Gastrocnemius medialis (tissue), 4 donors: Measurements from ENCODE around the gene CDCA4. TPM values are rescaled to one million over a fixed set of nuclear protein-coding genes. Genes with fewer than 3 reads are reported as not detected.

ENCODE experiments used
- ATAC-seq, 2 donors: fragments of 150-250 bp; one replicate each; pipeline ENCODE4 v1.9.1; 2016
- DNase-seq, 2 donors: peaks; one replicate each; pipeline ENCODE4 v3.0.0-alpha.2; 2019
- H3K27ac ChIP-seq, 4 donors: fragments of 200-600 bp; sonication (generic); 1 replicate in 1 of 4; 2 replicates in 3 of 4; pipeline ENCODE4 v1.5.1; 2016 to 2018; ENCODE audit warnings: mild to moderate bottlenecking in 2 of 4, moderate library complexity in 1 of 4
- H3K27me3 ChIP-seq, 3 donors: fragments of 200-600 bp; sonication (generic) in 2 of 3; 1 replicate in 1 of 3; 2 replicates in 2 of 3; pipeline versions ENCODE4 v1.5.1 to v1.6.0; 2016 to 2019; ENCODE audit warnings: mild to moderate bottlenecking in 1 of 3, moderate library complexity in 1 of 3
- H3K36me3 ChIP-seq, 2 donors: fragments of 200-600 bp; sonication (generic) in 1 of 2; one replicate each; pipeline ENCODE4 v1.5.1; 2017 to 2018
- H3K4me1 ChIP-seq, 2 donors: fragments of 200-600 bp; sonication (generic) in 1 of 2; one replicate each; pipeline ENCODE4 v1.5.1; 2016 to 2017; ENCODE audit warnings: mild to moderate bottlenecking in 2 of 2
- H3K4me3 ChIP-seq, 4 donors: fragments of 200-600 bp; sonication (generic) in 3 of 4; 1 replicate in 1 of 4; 2 replicates in 3 of 4; pipeline ENCODE4 v1.5.1; 2016 to 2019; ENCODE audit warnings: mild to moderate bottlenecking in 2 of 4
- H3K9me3 ChIP-seq, 3 donors: fragments of 200-600 bp; sonication (generic) in 2 of 3; 1 replicate in 1 of 3; 2 replicates in 2 of 3; pipeline ENCODE4 v1.5.1; 2016 to 2019
- POLR2A ChIP-seq, 2 donors: fragments of 450-650 bp; IDR thresholded peaks; one replicate each; pipeline ENCODE4 v1.6.1; 2017; ENCODE audit warnings: antibody characterized with exemption in 2 of 2, mild to moderate bottlenecking in 2 of 2, moderate library complexity in 2 of 2
- in situ Hi-C, 4 donors: fragments of 200-750 bp; cut with MboI; loops; one replicate each; pipeline versions ENCODE4 v1.15.0 to v1.8.0; 2017; ENCODE audit warnings: low sequenced_read_pairs in 4 of 4
- intact Hi-C: fragments of 100-400 bp; cut with DNase I; formaldehyde crosslinking; loops from one replicate; pipeline ENCODE4 v1.15.1; 2023; ENCODE audit warnings: low total_unique reads
- total RNA-seq, 4 donors: library from RNA; depleted of rRNA; stranded (reverse); fragments of >200 nt; gene quantifications; one replicate each; pipeline versions ENCODE4 v1.1.0 to v1.2.3, GENCODE V29; 2016
- TF ChIP-seq, protein P1 (sequence below), 5 experiments: fragments of 450-650 bp in 3 of 5; fragments of 200-600 bp in 2 of 5; sonication (generic) in 2 of 5; IDR thresholded peaks in 4 of 5; conservative IDR thresholded peaks in 1 of 5; 1 replicate in 4 of 5; 2 replicates in 1 of 5; pipeline ENCODE4 v1.5.1; 2016 to 2019; ENCODE audit warnings: antibody characterized with exemption in 5 of 5, mild to moderate bottlenecking in 3 of 5, moderate library complexity in 3 of 5

The CDCA4 gene
- total RNA-seq, 4 donors from 2014 or later = 0.71 to 2.2 (median 1.8) TPM

- no peak overlapping the region for H3K4me3 ChIP-seq
- no peaks in the 10 kb centered on the region for H3K36me3 ChIP-seq
- DNase-seq (no peak), ATAC-seq (no peak)
- in situ Hi-C loops (no loop called here), intact Hi-C loops (no loop called here)
- H3K4me1 ChIP-seq = peaks cover 4 to 11% of the 10 kb centered on the region in 2 donors
- H3K9me3 ChIP-seq = no peaks in the 10 kb centered on the region
- peak overlapping the region in 1 of 4 donors; percentile 42 for H3K27ac ChIP-seq
- no peaks in the 10 kb centered on the region for H3K27me3 ChIP-seq
- TF ChIP-seq, protein P1, sequence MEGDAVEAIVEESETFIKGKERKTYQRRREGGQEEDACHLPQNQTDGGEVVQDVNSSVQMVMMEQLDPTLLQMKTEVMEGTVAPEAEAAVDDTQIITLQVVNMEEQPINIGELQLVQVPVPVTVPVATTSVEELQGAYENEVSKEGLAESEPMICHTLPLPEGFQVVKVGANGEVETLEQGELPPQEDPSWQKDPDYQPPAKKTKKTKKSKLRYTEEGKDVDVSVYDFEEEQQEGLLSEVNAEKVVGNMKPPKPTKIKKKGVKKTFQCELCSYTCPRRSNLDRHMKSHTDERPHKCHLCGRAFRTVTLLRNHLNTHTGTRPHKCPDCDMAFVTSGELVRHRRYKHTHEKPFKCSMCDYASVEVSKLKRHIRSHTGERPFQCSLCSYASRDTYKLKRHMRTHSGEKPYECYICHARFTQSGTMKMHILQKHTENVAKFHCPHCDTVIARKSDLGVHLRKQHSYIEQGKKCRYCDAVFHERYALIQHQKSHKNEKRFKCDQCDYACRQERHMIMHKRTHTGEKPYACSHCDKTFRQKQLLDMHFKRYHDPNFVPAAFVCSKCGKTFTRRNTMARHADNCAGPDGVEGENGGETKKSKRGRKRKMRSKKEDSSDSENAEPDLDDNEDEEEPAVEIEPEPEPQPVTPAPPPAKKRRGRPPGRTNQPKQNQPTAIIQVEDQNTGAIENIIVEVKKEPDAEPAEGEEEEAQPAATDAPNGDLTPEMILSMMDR (IDR thresholded peaks at IDR 0.05 in 4 of 5, conservative IDR thresholded peaks at IDR 0.05 in 1 of 5) = no peak
- TF ChIP-seq POLR2A (IDR thresholded peaks at IDR 0.05) = no peak
These were observed 37.7 kb upstream of the CDCA4 start for GRCh38 chr14:105058521-105059034.

GRCh38 chr14:105056303-105056831, 35.5 kb upstream of the CDCA4 start:
- no peak overlapping the region for H3K27ac ChIP-seq
- H3K4me3 ChIP-seq = no peak overlapping the region
- H3K4me1 ChIP-seq = peaks cover 4 to 11% of the 10 kb centered on the region in 2 donors
- intact Hi-C loops = no loop called here
- H3K36me3 ChIP-seq = no peaks in the 10 kb centered on the region
- no peaks in the 10 kb centered on the region for H3K9me3 ChIP-seq
- no peak for ATAC-seq
- in situ Hi-C loops = no loop called here
- TF ChIP-seq, protein P1 (IDR thresholded peaks at IDR 0.05 in 4 of 5, conservative IDR thresholded peaks at IDR 0.05 in 1 of 5) = no peak
- no peak for TF ChIP-seq POLR2A (IDR thresholded peaks at IDR 0.05)
- no peaks in the 10 kb centered on the region for H3K27me3 ChIP-seq
- DNase-seq = no peak

DNA sequence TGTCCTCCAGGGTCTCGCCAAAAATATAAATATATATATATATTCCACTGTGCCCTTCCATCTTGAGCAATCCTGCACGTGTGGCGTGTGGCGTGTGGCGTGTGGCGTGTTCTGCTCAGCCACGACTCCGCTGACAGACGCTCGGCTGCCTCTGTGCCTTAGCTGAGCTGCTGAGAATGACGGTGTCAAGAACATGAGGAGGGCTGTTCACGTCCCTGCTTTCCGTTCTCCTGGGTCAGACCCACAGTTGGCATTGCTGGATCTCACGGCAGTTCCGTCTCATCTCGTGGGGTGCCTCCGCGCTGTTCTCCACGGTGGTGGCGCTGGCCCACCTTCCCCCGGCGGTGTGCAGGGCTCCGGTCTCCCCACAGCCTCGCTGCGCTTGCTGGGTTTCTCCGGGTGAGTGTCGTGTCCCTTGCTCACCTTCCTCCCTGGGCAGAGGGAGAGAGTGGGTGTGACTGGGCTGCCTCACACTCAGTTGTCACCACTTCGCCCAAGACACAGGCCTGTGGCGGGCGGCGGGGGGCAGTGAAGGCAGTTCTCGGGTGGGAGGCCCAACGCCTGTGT, 34.9 kb upstream of the CDCA4 start:
- intact Hi-C loops = no loop called here
- Histone ChIP-seq H3K4me1 (peaks cover 4 to 10% of the 10 kb centered on the region in 2 donors), H3K36me3 (no peaks in the 10 kb centered on the region), H3K27ac (no peak overlapping the region), H3K27me3 (no peaks in the 10 kb centered on the region), H3K4me3 (no peak overlapping the region), H3K9me3 (no peaks in the 10 kb centered on the region)
- DNase-seq = no peak
- in situ Hi-C loops = no loop called here
- ATAC-seq = no peak
- TF ChIP-seq POLR2A (IDR thresholded peaks at IDR 0.05) = no peak
- TF ChIP-seq, protein P1 (IDR thresholded peaks at IDR 0.05 in 4 of 5, conservative IDR thresholded peaks at IDR 0.05 in 1 of 5) = no peak

- peaks cover 4 to 6% of the 10 kb centered on the region in 2 donors for H3K4me1 ChIP-seq
- no peak overlapping the region for H3K27ac ChIP-seq
- DNase-seq = no peak
- in situ Hi-C loops (no loop called here), intact Hi-C loops (no loop called here)
- no peaks in the 10 kb centered on the region for H3K27me3 ChIP-seq
- no peak for ATAC-seq
- no peak overlapping the region for H3K4me3 ChIP-seq
- no peak for TF ChIP-seq POLR2A (IDR thresholded peaks at IDR 0.05)
- TF ChIP-seq, protein P1 (IDR thresholded peaks at IDR 0.05 in 4 of 5, conservative IDR thresholded peaks at IDR 0.05 in 1 of 5) = no peak
- H3K9me3 ChIP-seq = no peaks in the 10 kb centered on the region
- no peaks in the 10 kb centered on the region for H3K36me3 ChIP-seq
These were observed 34.5 kb upstream of the CDCA4 start for GRCh38 chr14:105055334-105055733.
